Epithelial cell of esophagus (primary cell): ENCODE results near the gene GRIN3A.
"Not testable (repeated sequence)": the region's sequence is repeated elsewhere in the genome, so short reads cannot be mapped to it uniquely, and the experiment has no call there.

ENCODE experiments used
- DNase-seq: peaks from one replicate; pipeline ENCODE4 v3.0.0; 2010; ENCODE audit warnings: low read depth
- H3K4me3 ChIP-seq: 2 replicates; pipeline ENCODE4 v1.5.1; 2011; ENCODE audit warnings: mild to moderate bottlenecking, low read length, control low read depth
- TF ChIP-seq, protein P1 (sequence below): IDR thresholded peaks from 2 replicates; pipeline ENCODE4 v1.5.1; 2011; ENCODE audit warnings: low read depth, mild to moderate bottlenecking, low read length, control low read depth, inconsistent platforms; ENCODE audit not compliant: insufficient read depth; ENCODE audit errors: missing control alignments

The GRIN3A gene

DNA sequence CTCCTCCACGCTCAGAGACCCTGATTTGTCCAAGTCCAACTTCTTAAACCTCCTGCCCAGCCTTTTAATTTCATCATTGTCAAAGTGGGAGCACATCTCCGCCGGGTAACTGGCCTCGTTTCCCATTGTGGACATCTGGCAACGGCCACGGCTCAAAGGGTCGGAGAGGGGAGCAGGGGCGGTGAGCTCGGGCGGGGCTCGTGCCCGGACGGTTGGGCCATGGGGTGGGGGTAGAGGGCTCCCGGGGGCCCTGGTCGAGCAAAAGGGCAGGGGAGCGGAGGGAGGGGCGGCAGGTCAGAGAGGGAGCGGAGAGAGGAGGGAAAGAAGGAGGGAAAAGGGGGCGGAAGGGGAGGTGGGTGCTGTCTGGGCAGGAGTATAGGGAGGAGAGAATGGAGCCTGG, 143.7 kb downstream of the GRIN3A start, which contains the start of gene PPP3R2:
Gene PPP3R2, minus strand, starts transcription at position 174 of the 400 bp plus-strand sequence. Its CDS starts 48 bp downstream, at position 126.
- no peak within 1 kb of the TSS for H3K4me3 ChIP-seq
- TF ChIP-seq, protein P1, sequence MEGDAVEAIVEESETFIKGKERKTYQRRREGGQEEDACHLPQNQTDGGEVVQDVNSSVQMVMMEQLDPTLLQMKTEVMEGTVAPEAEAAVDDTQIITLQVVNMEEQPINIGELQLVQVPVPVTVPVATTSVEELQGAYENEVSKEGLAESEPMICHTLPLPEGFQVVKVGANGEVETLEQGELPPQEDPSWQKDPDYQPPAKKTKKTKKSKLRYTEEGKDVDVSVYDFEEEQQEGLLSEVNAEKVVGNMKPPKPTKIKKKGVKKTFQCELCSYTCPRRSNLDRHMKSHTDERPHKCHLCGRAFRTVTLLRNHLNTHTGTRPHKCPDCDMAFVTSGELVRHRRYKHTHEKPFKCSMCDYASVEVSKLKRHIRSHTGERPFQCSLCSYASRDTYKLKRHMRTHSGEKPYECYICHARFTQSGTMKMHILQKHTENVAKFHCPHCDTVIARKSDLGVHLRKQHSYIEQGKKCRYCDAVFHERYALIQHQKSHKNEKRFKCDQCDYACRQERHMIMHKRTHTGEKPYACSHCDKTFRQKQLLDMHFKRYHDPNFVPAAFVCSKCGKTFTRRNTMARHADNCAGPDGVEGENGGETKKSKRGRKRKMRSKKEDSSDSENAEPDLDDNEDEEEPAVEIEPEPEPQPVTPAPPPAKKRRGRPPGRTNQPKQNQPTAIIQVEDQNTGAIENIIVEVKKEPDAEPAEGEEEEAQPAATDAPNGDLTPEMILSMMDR = no peak
- no peak for DNase-seq

DNA sequence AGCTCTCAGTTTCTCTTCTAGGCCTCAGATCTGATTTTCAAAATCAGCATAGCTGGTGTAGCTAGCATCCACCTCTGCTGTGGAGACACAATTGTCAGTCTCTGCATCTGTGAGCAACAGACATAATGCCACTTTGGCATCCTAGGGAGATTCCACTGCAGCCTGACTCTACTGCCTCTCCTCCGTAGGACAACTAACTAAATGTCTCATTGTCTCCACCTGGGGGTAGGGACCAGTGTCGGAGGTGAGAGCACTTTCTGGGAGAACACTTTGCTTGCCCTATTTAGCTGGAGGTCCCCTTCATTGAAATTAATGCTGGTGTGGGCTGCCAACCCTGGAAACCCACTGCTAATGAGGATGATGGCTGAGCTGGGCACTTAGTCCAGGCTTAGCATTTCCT, 145.1 kb downstream of the GRIN3A start:
- TF ChIP-seq, protein P1 = no peak
- DNase-seq = no peak
- H3K4me3 ChIP-seq = no peak overlapping the region

DNA sequence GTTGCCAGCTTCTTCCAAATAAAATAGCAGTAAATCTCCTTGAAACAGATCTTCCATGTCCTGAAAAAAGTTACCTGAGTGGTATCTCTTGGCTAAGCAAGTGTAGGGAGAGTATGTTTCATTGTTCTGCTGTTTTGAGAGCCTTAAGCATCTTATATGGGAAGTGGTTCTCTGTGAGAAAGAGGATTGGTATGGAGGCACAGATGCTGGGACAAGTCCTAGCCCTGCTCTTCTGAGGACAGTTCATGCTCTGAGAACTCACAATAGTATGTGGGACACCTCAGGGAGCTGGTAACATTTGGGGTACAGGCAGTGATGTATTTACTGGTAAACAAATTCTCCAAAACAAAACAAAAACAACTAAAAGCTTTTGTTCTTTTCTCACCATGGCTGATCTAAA, 145.7 kb downstream of the GRIN3A start:
- DNase-seq = peak; percentile 18
- TF ChIP-seq, protein P1 = no peak
- no peak overlapping the region for H3K4me3 ChIP-seq

DNA sequence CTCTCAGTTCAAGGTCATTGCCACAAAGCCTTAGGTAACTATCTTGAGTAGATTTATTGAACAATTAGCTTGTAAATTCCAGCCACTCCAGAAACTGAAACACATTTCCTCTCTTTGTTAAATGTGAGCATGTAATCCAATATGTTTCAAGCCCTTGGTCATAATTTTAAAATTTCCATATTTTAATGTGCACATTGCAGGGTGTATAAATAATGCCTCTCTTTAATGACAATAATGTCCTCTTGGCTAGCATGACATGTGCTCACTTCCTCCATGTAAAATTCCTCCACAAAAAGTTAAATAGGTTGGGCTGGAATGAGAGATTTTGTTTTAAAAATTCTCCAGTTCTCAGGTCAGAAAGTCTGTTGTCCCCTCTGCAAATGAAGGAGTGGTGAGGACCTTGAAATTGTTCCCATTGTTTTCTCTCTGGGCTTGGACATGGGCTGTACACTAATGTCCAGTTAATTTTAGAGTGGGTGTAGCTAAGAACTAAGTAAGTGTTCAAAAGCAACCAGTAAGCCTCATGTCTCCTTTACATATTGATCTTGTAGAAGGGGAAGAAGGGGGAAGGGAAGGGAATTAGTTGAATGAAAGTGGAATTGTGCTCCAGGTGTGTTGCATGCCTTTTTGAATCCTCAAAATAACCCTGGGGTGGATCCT, 146.5 kb downstream of the GRIN3A start:
- TF ChIP-seq, protein P1 = no peak
- H3K4me3 ChIP-seq = no peak overlapping the region
- DNase-seq = no peak

DNA sequence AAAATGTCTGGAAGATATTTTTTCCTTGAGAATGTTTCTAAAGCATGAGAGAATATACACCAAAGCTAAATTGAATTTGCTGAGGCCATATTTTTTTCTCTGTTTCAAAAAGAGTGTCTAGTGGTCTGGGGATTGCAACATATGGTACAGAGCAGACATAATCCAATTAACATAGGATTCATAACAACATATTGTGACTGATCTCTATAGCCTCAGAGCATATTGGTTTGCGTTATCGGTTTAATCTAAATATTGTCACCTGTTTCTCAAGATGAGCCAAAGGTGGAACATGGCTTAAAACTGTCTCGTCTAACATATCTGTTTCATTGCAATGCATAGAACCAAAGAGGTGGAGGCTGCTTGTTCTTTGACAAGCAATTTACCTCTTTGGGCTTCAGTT, 147.5 kb downstream of the GRIN3A start:
- TF ChIP-seq, protein P1 = no peak
- H3K4me3 ChIP-seq = no peak overlapping the region
- DNase-seq = no peak

DNA sequence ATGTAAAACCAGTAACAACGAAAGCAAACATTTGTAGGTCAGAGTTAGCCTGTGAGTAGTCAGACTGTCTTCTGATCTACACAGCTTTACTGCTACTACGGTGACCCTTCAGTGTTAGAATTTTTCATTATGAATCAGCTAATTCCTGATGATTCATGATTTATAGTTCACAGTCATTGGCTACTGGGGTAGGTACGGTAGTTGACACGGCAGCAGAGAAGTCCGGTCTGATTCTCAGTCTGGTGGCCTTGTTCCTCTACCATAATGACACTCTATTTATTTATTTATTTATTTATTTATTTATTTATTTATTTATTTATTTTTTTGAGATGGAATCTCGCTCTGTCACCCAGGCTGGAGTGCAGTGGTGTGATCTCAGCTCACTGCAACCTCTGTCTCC, 148.4 kb downstream of the GRIN3A start:
- peak; percentile 67 for DNase-seq
- H3K4me3 ChIP-seq = not testable (repeated sequence)

DNA sequence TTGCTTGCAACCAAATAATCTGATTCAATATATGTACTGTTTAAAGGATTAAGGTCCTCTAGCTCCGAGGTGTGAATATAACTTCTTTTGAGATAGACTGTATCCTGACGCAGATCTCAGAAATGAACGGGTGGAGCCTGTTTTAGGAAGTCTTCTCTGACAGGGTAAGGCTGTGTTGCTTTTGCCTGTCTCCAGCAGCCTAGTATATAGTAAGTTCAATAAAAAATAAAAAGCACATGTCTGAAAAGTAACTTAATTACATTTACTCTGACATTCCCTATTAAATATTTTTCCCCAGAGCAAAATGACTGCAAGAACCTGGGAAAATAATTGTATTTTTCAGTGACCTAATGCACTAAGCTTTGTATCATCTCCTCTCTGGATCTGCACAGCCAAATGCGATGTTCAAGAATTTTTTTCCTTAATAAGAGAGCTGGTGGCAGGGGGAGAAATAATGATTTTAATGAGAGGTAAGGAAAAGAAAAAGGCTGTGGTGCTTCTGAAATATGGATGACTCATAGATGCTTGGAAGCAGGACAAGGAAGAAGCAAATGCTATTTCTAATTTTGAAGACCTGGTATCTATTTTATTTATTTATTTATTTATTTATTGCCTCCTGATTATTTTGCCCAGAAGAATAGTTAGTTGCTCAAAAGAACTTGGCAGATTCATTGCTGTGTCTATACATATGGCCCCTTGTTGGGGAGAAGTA, 151.0 kb downstream of the GRIN3A start:
- no peak overlapping the region for H3K4me3 ChIP-seq
- peak; percentile 7 for DNase-seq
- TF ChIP-seq, protein P1 = no peak
